Left lung (tissue), 10 donors: ENCODE measurements around the gene MIOS. TPM values are rescaled to one million over a fixed set of nuclear protein-coding genes. Genes with fewer than 3 reads are reported as not detected.

ENCODE experiments used
- ATAC-seq: fragments of 200-7000 bp; cut with Tn5 transposase; one replicate; pipeline ENCODE4 v1.9.1; 2020; ENCODE audit warnings: moderate library complexity
- DNase-seq, 4 donors: peaks; one replicate each; pipeline ENCODE4 v3.0.0-alpha.2; 2013 to 2020
- H3K27ac ChIP-seq, 2 donors: fragments of 200-600 bp; sonication (generic) in 1 of 2; one replicate each; pipeline versions ENCODE4 v1.5.0 to v1.8.0; 2020 to 2021
- H3K27me3 ChIP-seq, 2 donors: fragments of 200-600 bp; sonication (generic) in 1 of 2; one replicate each; pipeline versions ENCODE4 v1.5.0 to v1.8.0; 2020 to 2021
- H3K36me3 ChIP-seq, 2 donors: fragments of 200-600 bp; sonication (generic) in 1 of 2; one replicate each; pipeline versions ENCODE4 v1.5.0 to v1.8.0; 2020 to 2021
- H3K4me1 ChIP-seq, 2 donors: fragments of 200-600 bp; one replicate each; pipeline ENCODE4 v1.8.0; 2021
- H3K4me3 ChIP-seq, 2 donors: fragments of 200-600 bp; sonication (generic) in 1 of 2; one replicate each; pipeline versions ENCODE4 v1.5.0 to v1.8.0; 2020 to 2021; ENCODE audit warnings: mild to moderate bottlenecking in 1 of 2
- H3K9me3 ChIP-seq, 2 donors: fragments of 200-600 bp; sonication (generic) in 1 of 2; one replicate each; pipeline versions ENCODE4 v1.5.0 to v1.8.0; 2020 to 2021
- CTCF ChIP-seq, 2 donors: fragments of 200-600 bp; sonication (generic) in 1 of 2; IDR thresholded peaks; one replicate each; pipeline versions ENCODE4 v1.5.0 to v1.8.0; 2021; ENCODE audit warnings: antibody characterized with exemption in 2 of 2
- intact Hi-C, 2 donors: fragments of 100-400 bp; cut with DNase I; formaldehyde crosslinking; loops; one replicate each; pipeline versions ENCODE4 v1.11.2 to v1.14.2; 2022
- polyA plus RNA-seq, 6 donors: library from polyadenylated mRNA; unstranded; fragments of 120-200 nt; gene quantifications; one replicate each; pipeline ENCODE4 v1.2.1, GENCODE V29; 2013; ENCODE audit not compliant: insufficient read length in 6 of 6
- total RNA-seq, 2 donors: library from RNA; stranded (reverse); fragmentation: NEBNext Ultra II Directional; extraction: Animal tissue kit (Norgen Biotek cat#: 25700); gene quantifications; one replicate each; pipeline ENCODE4 v1.2.1, GENCODE V29; 2021
- donor health status: DM: no; HTN: yes; CAD: no.
- donor health status: DM: no; HTN: no; CAD: no.

The MIOS gene
- total and polyA plus RNA-seq, 8 donors = 25.3 to 40.1 (median 36.5) TPM

GRCh38 chr7:7529328-7529727 is 37.4 kb upstream of the MIOS start:
- ATAC-seq = no peak
- intact Hi-C loops = no loop called here

DNA sequence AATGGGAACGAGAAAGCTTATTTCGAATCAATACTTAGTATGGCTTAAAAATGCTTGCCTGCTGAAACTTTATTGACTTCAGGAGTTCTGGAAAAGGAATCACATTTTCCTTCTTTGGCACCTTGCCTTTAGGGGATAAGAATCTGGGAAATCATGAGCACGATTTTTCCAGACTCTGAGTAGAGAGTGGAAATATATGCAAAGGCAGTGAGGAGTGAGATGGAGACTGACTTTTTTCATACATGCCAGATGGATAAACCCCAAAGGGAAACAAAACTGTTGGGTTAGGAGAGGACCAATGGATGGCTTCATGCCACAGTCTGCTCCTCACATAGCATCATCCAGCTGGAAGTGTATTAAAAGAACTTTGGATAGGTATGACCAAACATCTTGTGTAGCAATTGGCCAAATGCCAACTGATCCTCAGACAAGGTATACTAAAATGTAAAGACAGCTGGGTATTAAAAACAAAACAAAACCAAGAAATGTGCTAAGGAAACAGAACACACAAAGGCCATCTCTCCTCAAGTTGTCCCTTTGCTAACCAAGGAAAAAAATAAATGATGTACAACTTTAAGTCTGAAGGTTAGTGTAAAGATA is 32.8 kb upstream of the MIOS start:
- TF ChIP-seq CTCF (IDR thresholded peaks at IDR 0.05) = no peak
- no peak for DNase-seq
- Histone ChIP-seq H3K4me3 (no peak overlapping the region), H3K27me3 (no peaks in the 10 kb centered on the region), H3K9me3 (no peaks in the 10 kb centered on the region), H3K36me3 (no peaks in the 10 kb centered on the region), H3K4me1 (no peaks in the 10 kb centered on the region), H3K27ac (no peak overlapping the region)
- no peak for ATAC-seq
- intact Hi-C loops = no loop called here

More at GRCh38 chr7:7529328-7529727, 37.4 kb upstream of the MIOS start:
- Histone ChIP-seq H3K9me3 (no peaks in the 10 kb centered on the region), H3K27me3 (no peaks in the 10 kb centered on the region), H3K4me3 (no peak overlapping the region), H3K27ac (no peak overlapping the region), H3K4me1 (no peaks in the 10 kb centered on the region), H3K36me3 (no peaks in the 10 kb centered on the region)
- no peak for DNase-seq
- no peak for TF ChIP-seq CTCF (IDR thresholded peaks at IDR 0.05)

- H3K27me3 ChIP-seq = no peaks in the 10 kb centered on the region
- intact Hi-C loops = no loop called here
- no peaks in the 10 kb centered on the region for H3K9me3 ChIP-seq
- TF ChIP-seq CTCF (IDR thresholded peaks at IDR 0.05) = no peak
- no peak within 1 kb of the TSS for H3K4me3 ChIP-seq
- H3K36me3 ChIP-seq = no peaks in the 10 kb centered on the region
- ATAC-seq = no peak
- DNase-seq = peak in 2 of 4 donors; percentile 8 to 37
- no peak within 1 kb of the TSS for H3K27ac ChIP-seq
- no peaks in the 10 kb centered on the region for H3K4me1 ChIP-seq
These were observed 31.0 kb upstream of the MIOS start, which contains the start of gene COL28A1 for GRCh38 chr7:7535691-7536090. Gene COL28A1 (minus strand): TSS chr7:7535873. CDS start chr7:7532875, 2,998 bp downstream.

DNA sequence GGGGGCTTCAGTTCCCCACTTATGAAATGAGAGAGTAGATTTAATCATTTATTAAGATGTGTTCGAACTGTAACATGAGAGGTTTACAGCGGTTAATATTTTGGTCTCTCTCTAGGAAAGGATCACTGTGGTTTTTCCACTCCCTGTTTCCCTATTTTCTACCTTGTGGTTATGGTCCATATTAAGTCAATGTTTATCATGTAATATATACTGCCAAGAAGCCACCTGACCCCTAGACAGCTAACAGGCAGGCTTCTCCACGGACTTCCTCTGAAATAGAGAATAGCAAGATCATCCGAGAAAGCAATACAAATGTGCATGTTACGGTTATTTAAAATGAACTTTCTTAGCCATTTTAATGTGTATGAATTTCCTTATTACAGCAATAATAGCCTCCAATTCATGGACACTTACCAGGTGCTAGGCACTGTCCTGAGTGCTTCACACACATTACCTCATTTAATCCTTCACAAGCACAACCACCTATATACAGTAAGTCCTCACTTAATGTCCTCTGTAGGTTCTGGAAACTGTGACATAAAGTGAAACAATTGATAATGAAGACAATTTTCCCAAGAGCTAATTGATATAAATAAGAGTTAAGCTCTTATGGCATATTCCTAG is 30.2 kb upstream of the MIOS start:
- no peak for TF ChIP-seq CTCF (IDR thresholded peaks at IDR 0.05)
- Histone ChIP-seq H3K27ac (no peak overlapping the region), H3K36me3 (no peaks in the 10 kb centered on the region), H3K27me3 (no peaks in the 10 kb centered on the region), H3K4me3 (no peak overlapping the region), H3K9me3 (no peaks in the 10 kb centered on the region), H3K4me1 (no peaks in the 10 kb centered on the region)
- ATAC-seq (no peak), DNase-seq (no peak)
- intact Hi-C loops = no loop called here

DNA sequence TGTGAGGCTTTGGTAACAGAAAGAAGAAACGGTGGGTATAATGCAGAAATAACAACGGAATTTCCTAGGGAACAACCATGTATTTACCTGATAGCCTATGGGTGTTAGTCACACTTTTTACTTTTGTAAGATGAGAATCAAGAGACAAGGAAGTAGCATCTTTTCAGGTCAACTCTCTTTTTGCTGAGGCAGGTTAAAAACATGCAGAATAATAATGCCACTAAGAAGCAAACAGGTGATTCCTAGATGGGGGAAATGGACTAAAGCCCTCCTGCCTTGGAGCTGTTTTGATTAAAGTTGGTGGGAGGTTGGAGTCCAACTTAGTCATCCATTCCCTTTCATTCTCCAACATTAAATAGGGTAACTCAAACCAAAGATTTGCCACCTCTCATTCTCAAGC is 29.0 kb upstream of the MIOS start:
- Histone ChIP-seq H3K36me3 (no peaks in the 10 kb centered on the region), H3K4me1 (no peaks in the 10 kb centered on the region), H3K27ac (no peak overlapping the region), H3K9me3 (no peaks in the 10 kb centered on the region), H3K27me3 (no peaks in the 10 kb centered on the region), H3K4me3 (no peak overlapping the region)
- no peak for ATAC-seq
- no peak for TF ChIP-seq CTCF (IDR thresholded peaks at IDR 0.05)
- intact Hi-C loops = no loop called here
- no peak for DNase-seq
